ENCODE results near the gene CDH4. TPM values are rescaled to one million over a fixed set of nuclear protein-coding genes. Genes with fewer than 3 reads are reported as not detected.

CDH4 gene
- total RNA-seq, 2 donors from 2014 or later = not detected

GRCh38 chr20:61347443-61347842, 95.4 kb downstream of the CDH4 start:
- Mint-ChIP-seq H3K36me3 (no peaks in the 10 kb centered on the region), H3K4me3 (no peak overlapping the region), H3K27ac (no peak overlapping the region), H3K27me3 (peaks cover 0 to 4% of the 10 kb centered on the region in 2 donors), H3K9me3 (no peaks in the 10 kb centered on the region), H3K4me1 (ENCODE audit: low read depth in 2 of 2) (no peaks in the 10 kb centered on the region)
- DNase-seq (ENCODE audit: low spot score) (no peak), ATAC-seq (no peak)

- ATAC-seq = no peak
- H3K27me3 Mint-ChIP-seq = peaks cover 0 to 7% of the 10 kb centered on the region in 2 donors
- H3K27ac Mint-ChIP-seq = no peak overlapping the region
- no peaks in the 10 kb centered on the region for H3K9me3 Mint-ChIP-seq
- H3K4me3 Mint-ChIP-seq = no peak overlapping the region
- no peaks in the 10 kb centered on the region for H3K4me1 Mint-ChIP-seq (ENCODE audit: low read depth in 2 of 2)
- no peaks in the 10 kb centered on the region for H3K36me3 Mint-ChIP-seq
- no peak for DNase-seq (ENCODE audit: low spot score)
Measured at GRCh38 chr20:61349447-61350165, 97.5 kb downstream of the CDH4 start.

GRCh38 chr20:61350500-61351250, 98.6 kb downstream of the CDH4 start:
- H3K36me3 Mint-ChIP-seq = no peaks in the 10 kb centered on the region
- H3K4me1 Mint-ChIP-seq (ENCODE audit: low read depth in 2 of 2) = no peaks in the 10 kb centered on the region
- peaks cover 0 to 7% of the 10 kb centered on the region in 2 donors for H3K27me3 Mint-ChIP-seq
- H3K27ac Mint-ChIP-seq = no peak overlapping the region
- ATAC-seq = no peak
- DNase-seq (ENCODE audit: low spot score) = no peak
- H3K9me3 Mint-ChIP-seq = no peaks in the 10 kb centered on the region
- no peak overlapping the region for H3K4me3 Mint-ChIP-seq

GRCh38 chr20:61352346-61353260, 100.5 kb downstream of the CDH4 start:
- no peak overlapping the region for H3K4me3 Mint-ChIP-seq
- H3K27me3 Mint-ChIP-seq = peaks cover 0 to 5% of the 10 kb centered on the region in 2 donors
- H3K9me3 Mint-ChIP-seq = no peaks in the 10 kb centered on the region
- no peaks in the 10 kb centered on the region for H3K4me1 Mint-ChIP-seq (ENCODE audit: low read depth in 2 of 2)
- no peak overlapping the region for H3K27ac Mint-ChIP-seq
- no peak for DNase-seq (ENCODE audit: low spot score)
- ATAC-seq = no peak
- no peaks in the 10 kb centered on the region for H3K36me3 Mint-ChIP-seq

GRCh38 chr20:61353261-61354000, 101.4 kb downstream of the CDH4 start:
- Mint-ChIP-seq H3K4me3 (no peak overlapping the region), H3K36me3 (no peaks in the 10 kb centered on the region), H3K27me3 (peaks cover 0 to 3% of the 10 kb centered on the region in 2 donors), H3K4me1 (ENCODE audit: low read depth in 2 of 2) (no peaks in the 10 kb centered on the region), H3K9me3 (no peaks in the 10 kb centered on the region), H3K27ac (no peak overlapping the region)
- DNase-seq (ENCODE audit: low spot score) = no peak
- ATAC-seq = no peak

GRCh38 chr20:61354001-61354390, 101.9 kb downstream of the CDH4 start:
- H3K9me3 Mint-ChIP-seq = no peaks in the 10 kb centered on the region
- H3K4me3 Mint-ChIP-seq = no peak overlapping the region
- DNase-seq (ENCODE audit: low spot score) (no peak), ATAC-seq (no peak)
- no peak overlapping the region for H3K27ac Mint-ChIP-seq
- peaks cover 0 to 3% of the 10 kb centered on the region in 2 donors for H3K27me3 Mint-ChIP-seq
- no peaks in the 10 kb centered on the region for H3K36me3 Mint-ChIP-seq
- no peaks in the 10 kb centered on the region for H3K4me1 Mint-ChIP-seq (ENCODE audit: low read depth in 2 of 2)

- H3K36me3 Mint-ChIP-seq = no peaks in the 10 kb centered on the region
- H3K4me1 Mint-ChIP-seq (ENCODE audit: low read depth in 2 of 2) = no peaks in the 10 kb centered on the region
- ATAC-seq (no peak), DNase-seq (ENCODE audit: low spot score) (no peak)
- H3K9me3 Mint-ChIP-seq = no peaks in the 10 kb centered on the region
- H3K27me3 Mint-ChIP-seq = peaks cover 0 to 3% of the 10 kb centered on the region in 2 donors
- H3K27ac Mint-ChIP-seq = no peak overlapping the region
- no peak overlapping the region for H3K4me3 Mint-ChIP-seq
Measured at GRCh38 chr20:61354501-61354900, 102.4 kb downstream of the CDH4 start.

GRCh38 chr20:61354901-61355495, 102.9 kb downstream of the CDH4 start:
- H3K9me3 Mint-ChIP-seq = no peaks in the 10 kb centered on the region
- no peaks in the 10 kb centered on the region for H3K36me3 Mint-ChIP-seq
- no peak for ATAC-seq
- H3K27ac Mint-ChIP-seq = no peak overlapping the region
- H3K4me3 Mint-ChIP-seq = no peak overlapping the region
- peaks cover 0 to 3% of the 10 kb centered on the region in 2 donors for H3K27me3 Mint-ChIP-seq
- H3K4me1 Mint-ChIP-seq (ENCODE audit: low read depth in 2 of 2) = no peaks in the 10 kb centered on the region
- DNase-seq (ENCODE audit: low spot score) = no peak

GRCh38 chr20:61355585-61355984, 103.5 kb downstream of the CDH4 start:
- Mint-ChIP-seq H3K27ac (no peak overlapping the region), H3K36me3 (no peaks in the 10 kb centered on the region), H3K4me1 (ENCODE audit: low read depth in 2 of 2) (no peaks in the 10 kb centered on the region), H3K9me3 (no peaks in the 10 kb centered on the region), H3K27me3 (peaks cover 0 to 3% of the 10 kb centered on the region in 2 donors), H3K4me3 (no peak overlapping the region)
- ATAC-seq (no peak), DNase-seq (ENCODE audit: low spot score) (no peak)

- Mint-ChIP-seq H3K9me3 (no peaks in the 10 kb centered on the region), H3K4me1 (ENCODE audit: low read depth in 2 of 2) (no peaks in the 10 kb centered on the region), H3K36me3 (no peaks in the 10 kb centered on the region), H3K27me3 (peaks cover 0 to 3% of the 10 kb centered on the region in 2 donors), H3K4me3 (no peak overlapping the region), H3K27ac (no peak overlapping the region)
- ATAC-seq = no peak
- no peak for DNase-seq (ENCODE audit: low spot score)
Measured at GRCh38 chr20:61356196-61356595, 104.1 kb downstream of the CDH4 start.

GRCh38 chr20:61357119-61357518, 105.1 kb downstream of the CDH4 start:
- Mint-ChIP-seq H3K4me3 (no peak overlapping the region), H3K27me3 (peaks cover 0 to 3% of the 10 kb centered on the region in 2 donors)

GRCh38 chr20:61359254-61359653, 107.2 kb downstream of the CDH4 start:
- H3K27me3 Mint-ChIP-seq = no peaks in the 10 kb centered on the region
- H3K4me3 Mint-ChIP-seq = no peak overlapping the region
- no peak for ATAC-seq
- H3K27ac Mint-ChIP-seq = no peak overlapping the region
- H3K9me3 Mint-ChIP-seq = peaks cover 3% of the 10 kb centered on the region
- no peak for DNase-seq (ENCODE audit: low spot score)
- no peaks in the 10 kb centered on the region for H3K36me3 Mint-ChIP-seq
- H3K4me1 Mint-ChIP-seq (ENCODE audit: low read depth in 2 of 2) = no peaks in the 10 kb centered on the region

More at GRCh38 chr20:61357119-61357518, 105.1 kb downstream of the CDH4 start:
- DNase-seq (ENCODE audit: low spot score) = no peak
- no peaks in the 10 kb centered on the region for H3K4me1 Mint-ChIP-seq (ENCODE audit: low read depth in 2 of 2)
- H3K36me3 Mint-ChIP-seq = no peaks in the 10 kb centered on the region
- no peak for ATAC-seq
- peaks cover 3% of the 10 kb centered on the region for H3K9me3 Mint-ChIP-seq
- H3K27ac Mint-ChIP-seq = no peak overlapping the region

GRCh38 chr20:61360296-61360695, 108.2 kb downstream of the CDH4 start:
- no peaks in the 10 kb centered on the region for H3K4me1 Mint-ChIP-seq (ENCODE audit: low read depth in 2 of 2)
- H3K4me3 Mint-ChIP-seq = no peak overlapping the region
- ATAC-seq (no peak), DNase-seq (ENCODE audit: low spot score) (no peak)
- peaks cover 3% of the 10 kb centered on the region for H3K9me3 Mint-ChIP-seq
- H3K27me3 Mint-ChIP-seq = no peaks in the 10 kb centered on the region
- no peaks in the 10 kb centered on the region for H3K36me3 Mint-ChIP-seq
- no peak overlapping the region for H3K27ac Mint-ChIP-seq

Data from natural killer cell treated with Interleukin-12 subunit alpha and Interleukin-12 subunit beta and Interleukin-15 and Interleukin-18, amount 100 ng/mL, for 72 hours (primary cell).